ENCODE results near the gene ASIC2.

DNA sequence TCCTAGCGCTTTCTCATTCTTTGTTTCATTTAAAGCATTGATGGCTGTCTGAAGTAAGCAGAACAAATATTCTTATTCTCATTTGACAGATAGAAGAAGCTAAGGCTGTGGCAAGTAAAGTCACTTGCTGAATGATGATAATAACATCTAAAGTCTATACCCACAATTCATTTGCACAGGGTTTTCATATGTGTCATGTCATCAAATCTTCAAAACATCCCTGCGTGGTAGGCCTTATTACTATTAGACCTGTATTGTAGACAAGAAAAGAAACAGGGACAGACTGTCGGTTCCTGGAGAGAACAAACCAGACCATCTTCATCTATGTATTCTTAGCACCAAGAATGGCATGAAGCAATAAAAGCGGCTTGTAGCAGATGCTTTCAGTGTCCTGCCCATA lies 85.9 kb downstream of the ASIC2 start:
- TF ChIP-seq GATA3 (IDR thresholded peaks at IDR 0.05; ENCODE audit: low read depth, low read length): no peak
- TF ChIP-seq GATA2 (IDR thresholded peaks at IDR 0.05; ENCODE audit: low read depth, low read length): no peak

Data from SH-SY5Y (cell line).